A549 (cell line): ENCODE measurements around the gene C6. TPM values are rescaled to one million over a fixed set of nuclear protein-coding genes. Genes with fewer than 3 reads are reported as not detected.

Experiments used
- ATAC-seq, 2 experiments: fragments of 200-7000 bp in 1 of 2; fragments of >200 bp in 1 of 2; cut with Nextera tagmentation in 1 of 2; cut with Tn5 transposase in 1 of 2; 3 replicates each; pipeline versions ENCODE4 v1.8.0 to v1.9.1; 2018 to 2020; ENCODE audit warnings: mild to moderate bottlenecking in 1 of 2, moderate library complexity in 1 of 2
- CTCF ChIA-PET: fragments of 300-600 bp; sonication (Branson Sonifier 250); formaldehyde crosslinking; extraction: SDS; loops from one replicate; lab custom pipeline; 2021; ENCODE audit warnings: antibody characterized with exemption, inconsistent platforms; lab: Yijun Ruan, JAX
- POLR2A ChIA-PET: fragments of 350-600 bp; formaldehyde crosslinking; extraction: SDS; loops from one replicate; lab custom pipeline; 2021; ENCODE audit warnings: antibody characterized with exemption, inconsistent platforms; lab: Yijun Ruan, JAX
- DNase-seq, 2 experiments: peaks; one replicate each; pipeline versions ENCODE4 v3.0.0 to v3.0.0-alpha.2; 2011 to 2016; ENCODE audit warnings: low read depth in 1 of 2, low spot score in 1 of 2
- FAIRE-seq: peaks from 2 replicates; lab custom pipeline; 2011; peaks lifted over from hg19 to GRCh38; lab: Jason Lieb, UNC
- H3K27ac ChIP-seq, 2 experiments: fragments of >200 bp; sonication (Bioruptor Twin); formaldehyde crosslinking; 3 replicates each; pipeline ENCODE4 v1.5.1; 2016 to 2017
- H3K4me1 ChIP-seq: fragments of >200 bp; sonication (Bioruptor Twin); formaldehyde crosslinking; 3 replicates; pipeline ENCODE4 v1.6.1; 2016
- H3K4me2 ChIP-seq: fragments of >200 bp; sonication (Bioruptor Twin); formaldehyde crosslinking; 3 replicates; pipeline ENCODE4 v1.6.1; 2016
- H3K4me3 ChIP-seq: fragments of >200 bp; sonication (Bioruptor Twin); formaldehyde crosslinking; 3 replicates; pipeline ENCODE4 v1.5.1; 2016
- H3K9me3 ChIP-seq: fragments of >200 bp; sonication (Bioruptor Twin); formaldehyde crosslinking; 3 replicates; pipeline ENCODE4 v1.6.1; 2016
- CBX2 ChIP-seq: fragments of 200-600 bp; sonication (generic); IDR thresholded peaks from 2 replicates; pipeline ENCODE4 v1.6.1; 2016; ENCODE audit warnings: low read depth, mild to moderate bottlenecking, borderline replicate concordance
- CBX8 ChIP-seq: fragments of 200-600 bp; sonication (generic); IDR thresholded peaks from 2 replicates; pipeline ENCODE4 v1.6.1; 2016
- CHD2 ChIP-seq: fragments of 150-350 bp; IDR thresholded peaks from 2 replicates; pipeline ENCODE4 v1.6.1; 2014; ENCODE audit warnings: low read length; ENCODE audit not compliant: partially characterized antibody
- CHD4 ChIP-seq: fragments of 200-600 bp; sonication (generic); IDR thresholded peaks from 2 replicates; pipeline ENCODE4 v1.6.1; 2016; ENCODE audit warnings: antibody characterized with exemption, mild to moderate bottlenecking, borderline replicate concordance
- EHF ChIP-seq: fragments of 250-450 bp; sonication (Bioruptor Pico); IDR thresholded peaks from 2 replicates; pipeline ENCODE4 v1.5.0; 2020; ENCODE audit warnings: mild to moderate bottlenecking
- ELK1 ChIP-seq: fragments of 150-350 bp; IDR thresholded peaks from 2 replicates; pipeline ENCODE4 v1.6.1; 2014; ENCODE audit warnings: low read depth, mild to moderate bottlenecking, low read length
- FOSB ChIP-seq: fragments of 250-450 bp; sonication (Bioruptor Pico); IDR thresholded peaks from 2 replicates; pipeline ENCODE4 v1.5.0; 2020; ENCODE audit warnings: mild to moderate bottlenecking, moderate library complexity
- FOXS1 ChIP-seq: fragments of 250-450 bp; sonication (Bioruptor Pico); IDR thresholded peaks from 2 replicates; pipeline ENCODE4 v1.5.0; 2020; ENCODE audit warnings: mild to moderate bottlenecking, moderate library complexity
- HOXB5 ChIP-seq: fragments of 250-450 bp; sonication (Bioruptor Pico); IDR thresholded peaks from 2 replicates; pipeline ENCODE4 v1.5.0; 2020; ENCODE audit warnings: mild to moderate bottlenecking, moderate library complexity
- MAFK ChIP-seq: fragments of 450-650 bp; IDR thresholded peaks from 2 replicates; pipeline ENCODE4 v1.6.1; 2014; ENCODE audit not compliant: partially characterized antibody
- MYC ChIP-seq: IDR thresholded peaks from 2 replicates; pipeline ENCODE4 v1.6.1; 2012; ENCODE audit warnings: mild to moderate bottlenecking, inconsistent platforms, low read length, improper control_type of control experiment, borderline replicate concordance
- NFE2L2 ChIP-seq: fragments of 150-350 bp; conservative IDR thresholded peaks from 2 replicates; pipeline ENCODE4 v1.6.1; 2014; ENCODE audit warnings: low read length
- RCOR1 ChIP-seq: fragments of 150-350 bp; IDR thresholded peaks from 2 replicates; pipeline ENCODE4 v1.6.1; 2014; ENCODE audit warnings: antibody characterized with exemption, low read length, low read depth
- ZC3H11A ChIP-seq: fragments of 450-650 bp; IDR thresholded peaks from 2 replicates; pipeline ENCODE4 v1.6.1; 2014; ENCODE audit warnings: antibody characterized with exemption, mild to moderate bottlenecking
- ZSCAN20 ChIP-seq: fragments of 250-450 bp; sonication (Bioruptor Pico); IDR thresholded peaks from 2 replicates; pipeline ENCODE4 v1.8.0; 2022; ENCODE audit warnings: mild to moderate bottlenecking, moderate library complexity
- WGBS: methylation state at CpG from one replicate; pipeline ENCODE4 v1.1.6; 2017; ENCODE audit errors: missing lambda C conversion rate; 5-methylcytosine and 5-hydroxymethylcytosine counted together
- polyA plus RNA-seq, 4 experiments: library from polyadenylated mRNA; depleted of rRNA in 3 of 4; stranded (reverse); fragments of >200 nt; fragmentation: RNase III in 1 of 4; extraction: RNeasy Plus Mini Kit Qiagen cat#74134 plus additional on column Dnase treatment in 1 of 4; gene quantifications; 2 replicates in 3 of 4; 3 replicates in 1 of 4; pipeline ENCODE4 v1.2.3, GENCODE V29; 2011 to 2017
- TF ChIP-seq, protein P1 (sequence below): fragments of 200-600 bp; sonication (generic); IDR thresholded peaks from 2 replicates; pipeline ENCODE4 v1.6.1; 2016; ENCODE audit warnings: antibody characterized with exemption, mild to moderate bottlenecking, moderate library complexity
- TF ChIP-seq, protein P2 (sequence below): fragments of >200 bp; sonication (Bioruptor Twin); formaldehyde crosslinking; IDR thresholded peaks from 3 replicates; pipeline ENCODE4 v1.5.1; 2016
- TF ChIP-seq, protein P3 (sequence below): IDR thresholded peaks from 2 replicates; pipeline ENCODE4 v1.6.1; 2012

Gene C6
- polyA plus RNA-seq, 2 of the 4 experiments (the other 2 are of a cell fraction) = not detected

DNA sequence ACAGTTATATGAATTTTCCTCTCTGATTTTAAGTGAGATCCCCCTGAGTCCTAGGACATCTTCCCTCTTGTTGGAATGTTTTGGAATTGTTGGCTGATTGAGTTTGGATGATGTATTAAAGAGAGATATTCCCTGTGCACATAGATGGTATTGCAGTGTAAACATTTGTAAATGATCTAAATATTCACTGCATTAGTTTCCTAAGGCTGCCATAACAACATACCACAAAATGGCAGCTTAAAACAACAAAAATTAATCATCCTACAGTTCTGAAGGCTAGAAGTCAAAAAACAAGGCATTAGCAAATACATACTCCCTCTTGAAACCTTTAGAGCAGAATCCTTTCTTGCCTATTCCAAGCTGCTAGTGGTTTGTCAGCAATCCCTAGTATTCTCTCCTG is 104.1 kb downstream of the C6 start (continued):
- TF ChIP-seq, protein P1, sequence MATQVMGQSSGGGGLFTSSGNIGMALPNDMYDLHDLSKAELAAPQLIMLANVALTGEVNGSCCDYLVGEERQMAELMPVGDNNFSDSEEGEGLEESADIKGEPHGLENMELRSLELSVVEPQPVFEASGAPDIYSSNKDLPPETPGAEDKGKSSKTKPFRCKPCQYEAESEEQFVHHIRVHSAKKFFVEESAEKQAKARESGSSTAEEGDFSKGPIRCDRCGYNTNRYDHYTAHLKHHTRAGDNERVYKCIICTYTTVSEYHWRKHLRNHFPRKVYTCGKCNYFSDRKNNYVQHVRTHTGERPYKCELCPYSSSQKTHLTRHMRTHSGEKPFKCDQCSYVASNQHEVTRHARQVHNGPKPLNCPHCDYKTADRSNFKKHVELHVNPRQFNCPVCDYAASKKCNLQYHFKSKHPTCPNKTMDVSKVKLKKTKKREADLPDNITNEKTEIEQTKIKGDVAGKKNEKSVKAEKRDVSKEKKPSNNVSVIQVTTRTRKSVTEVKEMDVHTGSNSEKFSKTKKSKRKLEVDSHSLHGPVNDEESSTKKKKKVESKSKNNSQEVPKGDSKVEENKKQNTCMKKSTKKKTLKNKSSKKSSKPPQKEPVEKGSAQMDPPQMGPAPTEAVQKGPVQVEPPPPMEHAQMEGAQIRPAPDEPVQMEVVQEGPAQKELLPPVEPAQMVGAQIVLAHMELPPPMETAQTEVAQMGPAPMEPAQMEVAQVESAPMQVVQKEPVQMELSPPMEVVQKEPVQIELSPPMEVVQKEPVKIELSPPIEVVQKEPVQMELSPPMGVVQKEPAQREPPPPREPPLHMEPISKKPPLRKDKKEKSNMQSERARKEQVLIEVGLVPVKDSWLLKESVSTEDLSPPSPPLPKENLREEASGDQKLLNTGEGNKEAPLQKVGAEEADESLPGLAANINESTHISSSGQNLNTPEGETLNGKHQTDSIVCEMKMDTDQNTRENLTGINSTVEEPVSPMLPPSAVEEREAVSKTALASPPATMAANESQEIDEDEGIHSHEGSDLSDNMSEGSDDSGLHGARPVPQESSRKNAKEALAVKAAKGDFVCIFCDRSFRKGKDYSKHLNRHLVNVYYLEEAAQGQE = no peak
- TF ChIP-seq MAFK = no peak

DNA sequence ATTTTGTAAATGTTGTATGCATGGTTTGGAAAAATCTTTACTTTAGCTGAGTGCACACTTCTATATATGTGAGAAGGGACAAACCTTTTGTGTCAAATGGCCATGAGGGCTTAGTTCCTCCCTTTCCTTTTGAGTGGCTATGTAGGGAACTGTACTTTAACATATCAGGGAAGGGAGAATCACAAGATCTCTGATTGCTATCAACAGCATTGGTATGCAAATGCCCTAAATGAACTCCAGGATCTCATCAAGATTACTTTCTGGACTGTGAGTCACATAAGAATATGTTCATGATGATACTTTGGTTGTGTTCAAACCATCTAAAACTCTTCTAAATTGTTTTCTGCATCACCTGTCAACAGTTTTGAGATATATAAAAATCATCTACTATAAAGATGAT is 111.0 kb downstream of the C6 start:
- POLR2A ChIA-PET = no interaction called here
- TF ChIP-seq ZSCAN20 (CRISPR knock-in tag) = no peak
- TF ChIP-seq, protein P2, sequence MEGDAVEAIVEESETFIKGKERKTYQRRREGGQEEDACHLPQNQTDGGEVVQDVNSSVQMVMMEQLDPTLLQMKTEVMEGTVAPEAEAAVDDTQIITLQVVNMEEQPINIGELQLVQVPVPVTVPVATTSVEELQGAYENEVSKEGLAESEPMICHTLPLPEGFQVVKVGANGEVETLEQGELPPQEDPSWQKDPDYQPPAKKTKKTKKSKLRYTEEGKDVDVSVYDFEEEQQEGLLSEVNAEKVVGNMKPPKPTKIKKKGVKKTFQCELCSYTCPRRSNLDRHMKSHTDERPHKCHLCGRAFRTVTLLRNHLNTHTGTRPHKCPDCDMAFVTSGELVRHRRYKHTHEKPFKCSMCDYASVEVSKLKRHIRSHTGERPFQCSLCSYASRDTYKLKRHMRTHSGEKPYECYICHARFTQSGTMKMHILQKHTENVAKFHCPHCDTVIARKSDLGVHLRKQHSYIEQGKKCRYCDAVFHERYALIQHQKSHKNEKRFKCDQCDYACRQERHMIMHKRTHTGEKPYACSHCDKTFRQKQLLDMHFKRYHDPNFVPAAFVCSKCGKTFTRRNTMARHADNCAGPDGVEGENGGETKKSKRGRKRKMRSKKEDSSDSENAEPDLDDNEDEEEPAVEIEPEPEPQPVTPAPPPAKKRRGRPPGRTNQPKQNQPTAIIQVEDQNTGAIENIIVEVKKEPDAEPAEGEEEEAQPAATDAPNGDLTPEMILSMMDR = no peak
- no peak for TF ChIP-seq FOSB (CRISPR knock-in tag)
- no peak for TF ChIP-seq CBX8
- no peak for TF ChIP-seq HOXB5
- TF ChIP-seq CBX2 = no peak
- no peak for TF ChIP-seq RCOR1
- TF ChIP-seq NFE2L2 = no peak
- TF ChIP-seq MYC = no peak
- TF ChIP-seq, protein P3, sequence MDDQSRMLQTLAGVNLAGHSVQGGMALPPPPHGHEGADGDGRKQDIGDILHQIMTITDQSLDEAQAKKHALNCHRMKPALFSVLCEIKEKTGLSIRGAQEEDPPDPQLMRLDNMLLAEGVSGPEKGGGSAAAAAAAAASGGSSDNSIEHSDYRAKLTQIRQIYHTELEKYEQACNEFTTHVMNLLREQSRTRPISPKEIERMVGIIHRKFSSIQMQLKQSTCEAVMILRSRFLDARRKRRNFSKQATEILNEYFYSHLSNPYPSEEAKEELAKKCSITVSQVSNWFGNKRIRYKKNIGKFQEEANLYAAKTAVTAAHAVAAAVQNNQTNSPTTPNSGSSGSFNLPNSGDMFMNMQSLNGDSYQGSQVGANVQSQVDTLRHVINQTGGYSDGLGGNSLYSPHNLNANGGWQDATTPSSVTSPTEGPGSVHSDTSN = no peak
- no peak for TF ChIP-seq CHD4
- no peak for TF ChIP-seq ZC3H11A
- no peak for TF ChIP-seq ELK1
- TF ChIP-seq CHD2 = no peak
- no peak for TF ChIP-seq FOXS1 (CRISPR knock-in tag)
- DNase-seq (no peak), ATAC-seq (no peak), FAIRE-seq (no peak)
- no peak overlapping the region for H3K4me2 ChIP-seq
- no peak overlapping the region for H3K4me3 ChIP-seq
- CTCF ChIA-PET = no interaction called here
- H3K27ac ChIP-seq = no peak overlapping the region
- H3K9me3 ChIP-seq = no peaks in the 10 kb centered on the region
- H3K4me1 ChIP-seq = no peaks in the 10 kb centered on the region

- ChIA-PET CTCF (no interaction called here), POLR2A (no interaction called here)
- no peak overlapping the region for H3K4me2 ChIP-seq
- FAIRE-seq (no peak), DNase-seq (no peak), ATAC-seq (no peak)
- no peak overlapping the region for H3K4me3 ChIP-seq
- TF ChIP-seq EHF (CRISPR knock-in tag) = no peak
- TF ChIP-seq, protein P3 = no peak
- 18% methylated on average over 2 of the region's 2 CpGs for WGBS
- H3K27ac ChIP-seq = no peak overlapping the region
- H3K4me1 ChIP-seq = peaks cover 7% of the 10 kb centered on the region; the same call in 1 of the 3 replicates
- no peaks in the 10 kb centered on the region for H3K9me3 ChIP-seq
These were observed 115.7 kb downstream of the C6 start for GRCh38 chr5:41097642-41098041.
